Colonic mucosa (tissue), 4 donors: Measurements from ENCODE around the gene IDI1. TPM values are rescaled to one million over a fixed set of nuclear protein-coding genes. Genes with fewer than 3 reads are reported as not detected.
"Not testable (repeated sequence)": the region's sequence is repeated elsewhere in the genome, so short reads cannot be mapped to it uniquely, and the experiment has no call there.

Experiments used
- DNase-seq: peaks from one replicate; pipeline ENCODE4 v3.0.0-alpha.2; 2020
- H3K27ac ChIP-seq: fragments of 200-600 bp; one replicate; pipeline ENCODE4 v1.8.0; 2021
- H3K27me3 ChIP-seq: fragments of 200-600 bp; one replicate; pipeline ENCODE4 v1.8.0; 2021
- H3K36me3 ChIP-seq: fragments of 200-600 bp; one replicate; pipeline ENCODE4 v1.8.0; 2021
- H3K4me1 ChIP-seq: fragments of 200-600 bp; one replicate; pipeline ENCODE4 v1.8.0; 2021; ENCODE audit warnings: mild to moderate bottlenecking
- H3K4me3 ChIP-seq: fragments of 200-600 bp; one replicate; pipeline ENCODE4 v1.8.0; 2021
- H3K9ac ChIP-seq, 2 donors: one replicate each; pipeline ENCODE4 v1.7.0; 2013; ENCODE audit warnings: control low read depth in 2 of 2, low read depth in 2 of 2, low read length in 2 of 2
- H3K9me3 ChIP-seq: fragments of 200-600 bp; one replicate; pipeline ENCODE4 v1.8.0; 2021
- CTCF ChIP-seq: fragments of 200-600 bp; IDR thresholded peaks from one replicate; pipeline ENCODE4 v1.8.0; 2022; ENCODE audit warnings: antibody characterized with exemption, mild to moderate bottlenecking
- intact Hi-C: fragments of 100-400 bp; cut with DNase I; formaldehyde crosslinking; loops from one replicate; pipeline ENCODE4 v1.14.1; 2022
- total RNA-seq, 2 donors: library from RNA; stranded (reverse); fragmentation: NEBNext Ultra II Directional in 1 of 2; extraction: Animal tissue kit (Norgen Biotek cat#: 25700) in 1 of 2; gene quantifications; one replicate each; pipeline ENCODE4 v1.2.1, GENCODE V29; 2021
- donor health status: healthy.
- donor health status: DM: no; HTN: no; CAD: no.
- donor health status: DM: no; HTN: no; CAD: no.

The IDI1 gene
- total RNA-seq, 2 donors from 2014 or later: 41.3 to 142 TPM

GRCh38 chr10:1011696-1012095 lies 37.2 kb downstream of the IDI1 start:
- no peak overlapping the region for H3K9ac ChIP-seq
- intact Hi-C loops: no loop called here
- TF ChIP-seq CTCF: no peak

GRCh38 chr10:1010703-1011102 lies 38.2 kb downstream of the IDI1 start:
- Histone ChIP-seq H3K4me3 (no peak overlapping the region), H3K9me3 (no peaks in the 10 kb centered on the region), H3K36me3 (peaks cover 8% of the 10 kb centered on the region), H3K27me3 (no peaks in the 10 kb centered on the region), H3K27ac (no peak overlapping the region), H3K4me1 (no peaks in the 10 kb centered on the region), H3K9ac (no peak overlapping the region)
- no peak for TF ChIP-seq CTCF
- intact Hi-C loops: no loop called here
- no peak for DNase-seq

More at GRCh38 chr10:1011696-1012095, 37.2 kb downstream of the IDI1 start:
- no peaks in the 10 kb centered on the region for H3K27me3 ChIP-seq
- no peak overlapping the region for H3K4me3 ChIP-seq
- no peak for DNase-seq
- no peak overlapping the region for H3K27ac ChIP-seq
- peaks cover 16% of the 10 kb centered on the region for H3K36me3 ChIP-seq
- no peaks in the 10 kb centered on the region for H3K9me3 ChIP-seq
- H3K4me1 ChIP-seq: no peaks in the 10 kb centered on the region

GRCh38 chr10:1009947-1010346 lies 39.0 kb downstream of the IDI1 start:
- H3K4me3 ChIP-seq, H3K9ac ChIP-seq, H3K9me3 ChIP-seq, H3K27ac ChIP-seq, H3K36me3 ChIP-seq, intact Hi-C loops, H3K4me1 ChIP-seq, H3K27me3 ChIP-seq, DNase-seq: not testable (repeated sequence)

- intact Hi-C loops: no loop called here
- Histone ChIP-seq H3K36me3 (peaks cover 17% of the 10 kb centered on the region), H3K27ac (no peak overlapping the region), H3K4me3 (no peak overlapping the region), H3K9ac (no peak overlapping the region), H3K27me3 (no peaks in the 10 kb centered on the region), H3K9me3 (no peaks in the 10 kb centered on the region), H3K4me1 (no peaks in the 10 kb centered on the region)
- TF ChIP-seq CTCF: no peak
- DNase-seq: no peak
Measured at GRCh38 chr10:1009071-1009494, 39.8 kb downstream of the IDI1 start.

- H3K27me3 ChIP-seq: no peaks in the 10 kb centered on the region
- intact Hi-C loops: no loop called here
- H3K9ac ChIP-seq: no peak overlapping the region
- H3K36me3 ChIP-seq: peaks cover 19% of the 10 kb centered on the region
- no peak for TF ChIP-seq CTCF
- no peak overlapping the region for H3K27ac ChIP-seq
- no peaks in the 10 kb centered on the region for H3K9me3 ChIP-seq
- H3K4me1 ChIP-seq: no peaks in the 10 kb centered on the region
- no peak for DNase-seq
- H3K4me3 ChIP-seq: no peak overlapping the region
Measured at GRCh38 chr10:1007583-1007982, 41.3 kb downstream of the IDI1 start.

GRCh38 chr10:1006573-1006972 lies 42.3 kb downstream of the IDI1 start:
- Histone ChIP-seq H3K4me1 (no peaks in the 10 kb centered on the region), H3K27me3 (no peaks in the 10 kb centered on the region), H3K9me3 (no peaks in the 10 kb centered on the region), H3K9ac (no peak overlapping the region), H3K27ac (no peak overlapping the region), H3K36me3 (peaks cover 13% of the 10 kb centered on the region), H3K4me3 (no peak overlapping the region)
- intact Hi-C loops: no loop called here
- TF ChIP-seq CTCF: no peak
- no peak for DNase-seq
